Astrocyte of the spinal cord (primary cell): ENCODE results near the gene PRRX2.
"Not testable (repeated sequence)": the region's sequence is repeated elsewhere in the genome, so short reads cannot be mapped to it uniquely, and the experiment has no call there.

Source experiments
- DNase-seq: peaks from one replicate; pipeline ENCODE4 v3.0.0; 2011; ENCODE audit warnings: low read depth, low spot score
- H3K4me3 ChIP-seq: 2 replicates; pipeline ENCODE4 v1.5.1; 2011; ENCODE audit warnings: low read depth, mild to moderate bottlenecking, low read length, moderate library complexity
- CTCF ChIP-seq: IDR thresholded peaks from 2 replicates; pipeline ENCODE4 v1.5.1; 2012; ENCODE audit warnings: low read depth, mild to moderate bottlenecking, low read length, inconsistent platforms
- in situ Hi-C: cut with HindIII; loops from 2 replicates; pipeline ENCODE4 v1.10.0; 2017; ENCODE audit warnings: low sequenced_read_pairs

Gene PRRX2

GRCh38 chr9:129630967-129631673 lies 34.3 kb upstream of the PRRX2 start:
- H3K4me3 ChIP-seq: no peak overlapping the region
- DNase-seq: peak; percentile 59
- TF ChIP-seq CTCF: peak; percentile 1
- in situ Hi-C loops: no loop called here

- no peak for TF ChIP-seq CTCF
- no peak for DNase-seq
- in situ Hi-C loops: no loop called here
- no peak overlapping the region for H3K4me3 ChIP-seq
Measured at GRCh38 chr9:129631674-129632129, 33.7 kb upstream of the PRRX2 start.

- no peak overlapping the region for H3K4me3 ChIP-seq
- DNase-seq: no peak
- TF ChIP-seq CTCF: no peak
- in situ Hi-C loops: no loop called here
Measured at GRCh38 chr9:129632460-129632859, 33.0 kb upstream of the PRRX2 start.

- in situ Hi-C loops: no loop called here
- TF ChIP-seq CTCF: no peak
- no peak overlapping the region for H3K4me3 ChIP-seq
- DNase-seq: no peak
Measured at GRCh38 chr9:129633207-129633606, 32.2 kb upstream of the PRRX2 start.

- no peak overlapping the region for H3K4me3 ChIP-seq
- in situ Hi-C loops: no loop called here
- DNase-seq: no peak
- no peak for TF ChIP-seq CTCF
Measured at GRCh38 chr9:129633848-129634247, 31.6 kb upstream of the PRRX2 start.

GRCh38 chr9:129635099-129636065 lies 30.1 kb upstream of the PRRX2 start:
- in situ Hi-C loops: no loop called here
- no peak overlapping the region for H3K4me3 ChIP-seq
- no peak for DNase-seq
- no peak for TF ChIP-seq CTCF

- H3K4me3 ChIP-seq, in situ Hi-C loops, DNase-seq: not testable (repeated sequence)
Measured at GRCh38 chr9:129636343-129636742, 29.1 kb upstream of the PRRX2 start.
